Chondrocyte (in vitro differentiated cells): ENCODE measurements around the gene TPO. TPM values are rescaled to one million over a fixed set of nuclear protein-coding genes. Genes with fewer than 3 reads are reported as not detected.
A peak's percentile ranks its signal among the peaks of the same experiment; 100 is the strongest.

Experiments
- DNase-seq: peaks from one replicate; pipeline ENCODE4 v3.0.0; 2021; ENCODE audit warnings: mixed read lengths, low spot score
- H3K27ac Mint-ChIP-seq: one replicate; pipeline ENCODE4 v1.8.0; 2021; ENCODE audit warnings: mild to moderate bottlenecking, moderate library complexity, mixed read lengths; ENCODE audit not compliant: unreplicated experiment
- H3K27me3 Mint-ChIP-seq: 2 replicates; pipeline ENCODE4 v1.8.0; 2021; ENCODE audit warnings: low read depth, mixed read lengths
- H3K36me3 Mint-ChIP-seq: 2 replicates; pipeline ENCODE4 v1.8.0; 2021; ENCODE audit warnings: low read depth, mixed read lengths
- H3K4me1 Mint-ChIP-seq: 2 replicates; pipeline ENCODE4 v1.8.0; 2021; ENCODE audit warnings: low read depth, mild to moderate bottlenecking, mixed read lengths
- H3K4me3 Mint-ChIP-seq: one replicate; pipeline ENCODE4 v1.8.0; 2021; ENCODE audit warnings: mild to moderate bottlenecking, moderate library complexity, mixed read lengths; ENCODE audit not compliant: unreplicated experiment
- H3K9me3 Mint-ChIP-seq: 2 replicates; pipeline ENCODE4 v1.8.0; 2021; ENCODE audit warnings: low read depth, mixed read lengths
- total RNA-seq: library from RNA; stranded (reverse); gene quantifications from 3 replicates; pipeline ENCODE4 v1.2.1, GENCODE V29; 2021
- TF ChIP-seq, protein P1 (sequence below): fragments of 200-600 bp; sonication (generic); IDR thresholded peaks from 2 replicates; pipeline ENCODE4 v1.5.0; 2021; ENCODE audit warnings: antibody characterized with exemption, mild to moderate bottlenecking, moderate library complexity

Gene TPO
- total RNA-seq, 1 donor from 2014 or later = not detected

- TF ChIP-seq, protein P1, sequence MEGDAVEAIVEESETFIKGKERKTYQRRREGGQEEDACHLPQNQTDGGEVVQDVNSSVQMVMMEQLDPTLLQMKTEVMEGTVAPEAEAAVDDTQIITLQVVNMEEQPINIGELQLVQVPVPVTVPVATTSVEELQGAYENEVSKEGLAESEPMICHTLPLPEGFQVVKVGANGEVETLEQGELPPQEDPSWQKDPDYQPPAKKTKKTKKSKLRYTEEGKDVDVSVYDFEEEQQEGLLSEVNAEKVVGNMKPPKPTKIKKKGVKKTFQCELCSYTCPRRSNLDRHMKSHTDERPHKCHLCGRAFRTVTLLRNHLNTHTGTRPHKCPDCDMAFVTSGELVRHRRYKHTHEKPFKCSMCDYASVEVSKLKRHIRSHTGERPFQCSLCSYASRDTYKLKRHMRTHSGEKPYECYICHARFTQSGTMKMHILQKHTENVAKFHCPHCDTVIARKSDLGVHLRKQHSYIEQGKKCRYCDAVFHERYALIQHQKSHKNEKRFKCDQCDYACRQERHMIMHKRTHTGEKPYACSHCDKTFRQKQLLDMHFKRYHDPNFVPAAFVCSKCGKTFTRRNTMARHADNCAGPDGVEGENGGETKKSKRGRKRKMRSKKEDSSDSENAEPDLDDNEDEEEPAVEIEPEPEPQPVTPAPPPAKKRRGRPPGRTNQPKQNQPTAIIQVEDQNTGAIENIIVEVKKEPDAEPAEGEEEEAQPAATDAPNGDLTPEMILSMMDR = no peak
- peak; percentile 73 for DNase-seq
- peaks cover 12% of the 10 kb centered on the region for H3K27me3 Mint-ChIP-seq
- H3K4me1 Mint-ChIP-seq = no peaks in the 10 kb centered on the region
- no peaks in the 10 kb centered on the region for H3K36me3 Mint-ChIP-seq
- no peaks in the 10 kb centered on the region for H3K9me3 Mint-ChIP-seq
- no peak overlapping the region for H3K4me3 Mint-ChIP-seq
- H3K27ac Mint-ChIP-seq = no peak overlapping the region
These were observed 64.2 kb downstream of the TPO start for GRCh38 chr2:1477196-1478040.

DNA sequence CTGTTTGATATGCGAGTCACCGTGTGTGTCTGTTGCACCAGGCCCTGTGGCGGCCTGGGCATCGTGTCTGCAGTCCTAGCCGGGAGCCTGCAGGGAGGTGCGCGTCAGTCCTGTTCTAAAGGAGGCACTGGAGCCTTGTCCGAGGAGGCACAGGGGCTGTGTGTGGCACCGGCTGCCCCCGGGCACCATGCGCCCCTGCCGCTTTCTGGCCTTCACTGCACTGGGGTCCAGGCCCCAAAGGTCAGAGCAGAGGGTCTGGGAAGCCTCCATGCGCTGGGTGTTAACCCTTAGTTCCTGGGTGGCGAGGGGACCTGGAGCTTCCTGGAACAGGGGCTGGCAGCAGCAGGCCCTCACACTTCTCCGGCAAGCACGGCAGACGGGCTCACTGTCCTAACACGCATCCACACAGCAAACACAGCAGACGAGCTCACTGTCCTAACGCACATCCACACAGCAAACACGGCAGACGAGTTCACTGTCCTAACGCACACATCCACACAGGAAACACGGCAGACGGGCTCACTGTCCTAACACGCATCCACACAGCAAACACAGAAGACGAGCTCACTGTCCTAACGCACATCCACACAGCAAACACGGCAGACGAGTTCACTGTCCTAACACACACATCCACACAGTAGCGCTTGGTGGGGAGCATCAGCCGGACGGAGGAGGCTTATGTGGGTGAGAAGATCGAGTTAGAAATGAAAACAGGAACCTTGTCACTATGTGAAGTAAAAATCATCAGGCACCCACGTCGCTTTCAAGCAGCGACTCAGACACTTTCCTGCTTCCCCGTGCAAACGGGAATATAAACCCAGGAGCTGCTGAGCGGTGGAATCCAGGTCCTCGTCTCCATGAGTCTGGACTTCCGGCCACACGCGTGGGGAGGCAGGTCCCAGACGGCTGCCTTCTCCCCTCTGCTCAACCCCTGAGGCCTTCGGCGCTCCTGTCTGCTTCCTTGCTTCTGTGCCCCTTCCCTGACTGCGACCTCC, 65.3 kb downstream of the TPO start:
- H3K9me3 Mint-ChIP-seq = no peaks in the 10 kb centered on the region
- no peak overlapping the region for H3K27ac Mint-ChIP-seq
- peak; percentile 76 for DNase-seq
- H3K4me3 Mint-ChIP-seq = no peak overlapping the region
- H3K27me3 Mint-ChIP-seq = peaks cover 13% of the 10 kb centered on the region
- TF ChIP-seq, protein P1 = no peak
- H3K36me3 Mint-ChIP-seq = no peaks in the 10 kb centered on the region
- H3K4me1 Mint-ChIP-seq = no peaks in the 10 kb centered on the region

- Mint-ChIP-seq H3K4me1 (no peaks in the 10 kb centered on the region), H3K27ac (no peak overlapping the region), H3K27me3 (peaks cover 13% of the 10 kb centered on the region), H3K36me3 (no peaks in the 10 kb centered on the region), H3K9me3 (no peaks in the 10 kb centered on the region), H3K4me3 (no peak overlapping the region)
- DNase-seq = peak; percentile 24
- TF ChIP-seq, protein P1 = no peak
These were observed 66.1 kb downstream of the TPO start for GRCh38 chr2:1479346-1479745.

DNA sequence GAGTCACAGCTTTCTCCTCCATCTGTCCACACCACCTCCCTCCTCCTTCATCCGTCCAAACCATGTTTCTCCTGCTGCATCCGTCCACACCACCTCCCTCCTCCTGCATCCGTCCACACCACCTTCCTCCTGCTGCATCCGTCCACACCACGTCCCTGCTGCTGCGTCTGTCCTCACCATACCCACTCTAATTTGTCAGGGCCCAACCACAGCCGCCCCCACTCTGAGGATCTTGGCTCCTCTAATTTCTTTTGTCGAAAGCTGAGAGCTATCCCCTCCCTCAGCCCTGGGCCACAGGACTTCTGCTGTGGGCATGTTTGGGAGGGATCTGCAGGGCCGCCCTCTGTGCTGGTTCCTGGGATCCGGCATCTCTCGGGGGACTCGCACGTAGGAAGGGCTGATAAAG, 67.4 kb downstream of the TPO start:
- H3K36me3 Mint-ChIP-seq = no peaks in the 10 kb centered on the region
- peaks cover 13% of the 10 kb centered on the region for H3K27me3 Mint-ChIP-seq
- TF ChIP-seq, protein P1 = no peak
- DNase-seq = peak; percentile 55
- H3K9me3 Mint-ChIP-seq = peaks cover 3% of the 10 kb centered on the region
- H3K4me1 Mint-ChIP-seq = no peaks in the 10 kb centered on the region
- H3K4me3 Mint-ChIP-seq = no peak overlapping the region
- H3K27ac Mint-ChIP-seq = no peak overlapping the region
